Loucy (cell line): ENCODE data around the gene PURA.
"Not testable (repeated sequence)": the region's sequence is repeated elsewhere in the genome, so short reads cannot be mapped to it uniquely, and the experiment has no call there.

Experiments
- H2AFZ ChIP-seq: fragments of 200-600 bp; sonication (generic); 2 replicates; pipeline ENCODE4 v1.6.0; 2016; ENCODE audit warnings: antibody characterized with exemption, mild to moderate bottlenecking, low read length, moderate library complexity
- H3F3A ChIP-seq: fragments of 200-600 bp; 2 replicates; pipeline ENCODE4 v1.6.0; 2016; ENCODE audit warnings: antibody characterized with exemption, low read depth, mild to moderate bottlenecking
- H3K27me3 ChIP-seq: fragments of 200-600 bp; sonication (generic); 2 replicates; pipeline ENCODE4 v1.6.1; 2014; ENCODE audit warnings: low read length, mild to moderate bottlenecking; ENCODE audit not compliant: insufficient read depth, poor library complexity, severe bottlenecking
- H3K36me3 ChIP-seq: fragments of 200-600 bp; sonication (generic); 2 replicates; pipeline ENCODE4 v1.6.1; 2016; ENCODE audit warnings: low read length; ENCODE audit not compliant: insufficient read depth
- H3K4me1 ChIP-seq: fragments of 200-600 bp; sonication (generic); 2 replicates; pipeline ENCODE4 v1.5.1; 2014; ENCODE audit warnings: low read length, mild to moderate bottlenecking; ENCODE audit not compliant: insufficient read depth, poor library complexity, severe bottlenecking
- H3K4me2 ChIP-seq: fragments of 200-600 bp; sonication (generic); 2 replicates; pipeline ENCODE4 v1.6.0; 2014; ENCODE audit warnings: antibody characterized with exemption, low read length, low read depth, mild to moderate bottlenecking; ENCODE audit not compliant: poor library complexity, severe bottlenecking
- H3K4me3 ChIP-seq: fragments of 200-600 bp; sonication (generic); 2 replicates; pipeline ENCODE4 v1.5.1; 2014; ENCODE audit warnings: low read length, mild to moderate bottlenecking, mixed read lengths; ENCODE audit not compliant: poor library complexity, severe bottlenecking
- H3K79me2 ChIP-seq: fragments of 200-600 bp; sonication (generic); 2 replicates; pipeline ENCODE4 v1.6.1; 2014; ENCODE audit warnings: low read length; ENCODE audit not compliant: insufficient read depth
- H3K9ac ChIP-seq: fragments of 200-600 bp; sonication (generic); 2 replicates; pipeline ENCODE4 v1.6.0; 2014; ENCODE audit warnings: mild to moderate bottlenecking, low read depth, low read length, moderate library complexity; ENCODE audit not compliant: poor library complexity, severe bottlenecking
- H3K9me2 ChIP-seq: fragments of 200-600 bp; sonication (generic); replicated peaks from 2 replicates; pipeline ENCODE4 v1.6.1; 2016; ENCODE audit warnings: low read depth, low read length, mixed read lengths
- H3K9me3 ChIP-seq: fragments of 200-600 bp; sonication (generic); 2 replicates; pipeline ENCODE4 v1.6.1; 2014; ENCODE audit warnings: mild to moderate bottlenecking, antibody characterized with exemption, low read length, low read depth; ENCODE audit not compliant: insufficient read depth
- H4K20me1 ChIP-seq: fragments of 200-600 bp; sonication (generic); 2 replicates; pipeline ENCODE4 v1.6.0; 2014; ENCODE audit warnings: antibody characterized with exemption, low read length, mild to moderate bottlenecking; ENCODE audit not compliant: insufficient read depth, poor library complexity, severe bottlenecking
- CTCF ChIP-seq: fragments of 200-600 bp; sonication (generic); conservative IDR thresholded peaks from 2 replicates; pipeline ENCODE4 v1.5.1; 2014; ENCODE audit warnings: mild to moderate bottlenecking, antibody characterized with exemption, low read length
- EZH2phosphoT487 ChIP-seq: fragments of 200-600 bp; IDR thresholded peaks from 2 replicates; pipeline ENCODE4 v1.6.1; 2018; ENCODE audit warnings: antibody characterized with exemption, mild to moderate bottlenecking, moderate library complexity, borderline replicate concordance

The PURA gene

GRCh38 chr5:140153905-140154304 lies 40.0 kb downstream of the PURA start:
- H3K9ac ChIP-seq, result no peak overlapping the region

DNA sequence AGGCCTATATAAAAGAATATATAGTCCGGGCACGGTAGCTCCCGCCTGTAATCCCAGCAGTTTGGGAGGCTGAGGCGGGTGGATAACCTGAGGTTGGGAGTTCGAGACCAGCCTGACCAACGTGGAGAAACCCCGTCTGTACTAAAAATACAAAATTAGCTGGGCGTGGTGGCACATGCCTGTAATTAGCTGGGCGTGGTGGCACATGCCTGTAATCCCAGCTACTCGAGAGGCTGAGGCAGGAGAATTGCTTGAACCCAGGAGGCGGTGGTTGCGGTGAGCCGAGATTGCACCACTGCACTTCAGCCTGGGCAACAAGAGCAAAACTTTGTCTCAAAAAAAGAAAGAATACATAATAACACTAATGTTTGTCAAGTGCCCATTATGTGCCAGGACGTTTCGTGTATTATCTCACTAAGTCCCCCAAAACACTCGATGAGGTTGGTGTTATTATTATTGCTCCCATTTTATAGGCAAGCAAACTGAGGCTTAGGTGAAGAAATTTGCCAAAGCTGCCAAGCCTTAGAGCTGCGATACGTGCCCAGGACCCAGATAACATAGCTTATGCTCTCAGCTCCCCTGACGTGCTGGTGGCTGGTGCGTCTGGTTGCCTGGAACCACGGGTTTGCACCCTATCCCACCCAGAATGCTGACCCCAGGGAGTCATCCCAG lies 40.9 kb downstream of the PURA start:
- not testable (repeated sequence) for H3K4me1 ChIP-seq, H3K27me3 ChIP-seq, H3K9me2 ChIP-seq, H3F3A ChIP-seq, H3K79me2 ChIP-seq, H2AFZ ChIP-seq, H3K9ac ChIP-seq, H3K9me3 ChIP-seq, H3K4me3 ChIP-seq, H4K20me1 ChIP-seq, H3K36me3 ChIP-seq, H3K4me2 ChIP-seq

More at GRCh38 chr5:140153905-140154304, 40.0 kb downstream of the PURA start:
- Histone ChIP-seq H3K4me3 (no peak overlapping the region), H4K20me1 (no peaks in the 10 kb centered on the region), H2AFZ (no peak overlapping the region), H3K4me2 (no peak overlapping the region), H3K27me3 (no peaks in the 10 kb centered on the region), H3K36me3 (no peaks in the 10 kb centered on the region), H3K9me2 (no peaks in the 10 kb centered on the region), H3K4me1 (no peaks in the 10 kb centered on the region), H3K9me3 (no peaks in the 10 kb centered on the region), H3K79me2 (no peaks in the 10 kb centered on the region), H3F3A (no peaks in the 10 kb centered on the region)
- no peak for TF ChIP-seq CTCF
- no peak for TF ChIP-seq EZH2phosphoT487

DNA sequence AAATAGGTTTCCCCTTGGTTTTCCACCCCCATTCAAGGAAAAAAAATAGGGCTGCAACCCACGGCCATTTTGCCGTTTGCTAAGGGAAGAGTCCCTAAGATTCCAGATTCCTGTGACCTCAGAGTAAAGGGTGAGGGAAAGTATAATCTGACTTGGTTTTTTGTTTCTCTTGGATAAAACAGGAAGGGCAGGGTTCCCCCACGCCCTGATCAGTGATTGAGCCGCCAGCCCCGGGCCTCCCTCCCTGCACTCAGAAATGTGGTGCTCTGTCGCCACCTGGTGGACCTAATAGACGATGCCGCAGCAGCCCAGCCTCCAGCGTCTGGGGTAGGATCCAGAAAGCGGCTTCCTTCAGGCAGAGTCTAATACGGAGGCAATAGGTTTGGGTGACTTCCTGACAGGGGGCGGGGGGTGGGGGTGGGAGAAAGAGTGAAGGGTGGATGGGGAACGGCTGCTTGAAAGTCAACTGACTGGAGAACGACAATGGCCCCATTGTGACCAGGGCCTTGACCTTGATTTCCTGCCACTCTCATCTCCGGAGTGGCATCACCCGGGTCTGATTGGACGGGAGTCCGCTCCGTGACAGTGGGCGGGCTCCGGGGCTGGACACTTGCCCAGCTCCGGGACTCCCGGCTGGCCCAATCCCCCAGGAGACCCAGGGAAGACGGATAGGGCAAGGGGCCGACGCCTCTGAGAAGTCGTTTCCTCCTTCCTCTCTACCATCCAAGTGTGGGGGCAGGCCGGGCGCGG lies 43.3 kb downstream of the PURA start:
- H3K9me3 ChIP-seq, result no peaks in the 10 kb centered on the region

More for the DNA sequence above, 43.3 kb downstream of the PURA start:
- TF ChIP-seq EZH2phosphoT487, result no peak
- TF ChIP-seq CTCF, result peak; percentile 86
- H3K9ac ChIP-seq, result no peak overlapping the region
- no peaks in the 10 kb centered on the region for H3K79me2 ChIP-seq
- H3F3A ChIP-seq, result no peaks in the 10 kb centered on the region
- no peak overlapping the region for H3K4me3 ChIP-seq
- no peaks in the 10 kb centered on the region for H4K20me1 ChIP-seq
- no peaks in the 10 kb centered on the region for H3K27me3 ChIP-seq
- no peaks in the 10 kb centered on the region for H3K4me1 ChIP-seq
- no peak overlapping the region for H2AFZ ChIP-seq
- H3K9me2 ChIP-seq, result no peaks in the 10 kb centered on the region
- no peaks in the 10 kb centered on the region for H3K36me3 ChIP-seq
- no peak overlapping the region for H3K4me2 ChIP-seq
